ENCODE measurements around the gene SLC22A12. TPM values are rescaled to one million over a fixed set of nuclear protein-coding genes. Genes with fewer than 3 reads are reported as not detected.

Gene SLC22A12
- total RNA-seq: not detected

DNA sequence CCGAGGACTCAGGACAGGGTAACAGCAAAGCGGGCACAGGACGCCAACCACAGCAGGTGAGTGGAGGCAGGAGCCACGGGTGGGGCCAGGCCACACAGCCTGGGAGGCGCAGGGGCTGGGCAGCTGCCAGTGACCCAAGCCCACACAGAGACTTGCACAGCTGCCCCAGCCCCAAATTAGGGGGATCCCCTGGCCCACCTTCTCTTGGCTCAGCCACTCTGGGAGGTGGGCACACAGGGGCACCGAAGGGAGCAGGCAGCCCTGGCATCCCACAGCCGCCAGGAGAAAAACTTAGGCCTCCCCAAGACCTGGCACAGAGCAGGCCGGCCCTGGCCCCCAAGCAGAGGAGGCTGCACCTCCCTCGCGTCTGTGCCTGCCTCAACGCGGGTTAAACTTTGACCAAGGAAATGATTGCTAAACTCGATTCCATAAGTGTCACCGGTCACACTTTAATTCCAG, at the start of gene SLC22A12:
SLC22A12 (plus strand) TSS at position 458 of the 459 bp plus-strand sequence. CDS start 337 bp downstream, outside the sequence.
- intact Hi-C loops (cut with DNase I): no loop called here
- no peak for TF ChIP-seq POLR2A (IDR thresholded peaks at IDR 0.05)
- TF ChIP-seq, protein P1, sequence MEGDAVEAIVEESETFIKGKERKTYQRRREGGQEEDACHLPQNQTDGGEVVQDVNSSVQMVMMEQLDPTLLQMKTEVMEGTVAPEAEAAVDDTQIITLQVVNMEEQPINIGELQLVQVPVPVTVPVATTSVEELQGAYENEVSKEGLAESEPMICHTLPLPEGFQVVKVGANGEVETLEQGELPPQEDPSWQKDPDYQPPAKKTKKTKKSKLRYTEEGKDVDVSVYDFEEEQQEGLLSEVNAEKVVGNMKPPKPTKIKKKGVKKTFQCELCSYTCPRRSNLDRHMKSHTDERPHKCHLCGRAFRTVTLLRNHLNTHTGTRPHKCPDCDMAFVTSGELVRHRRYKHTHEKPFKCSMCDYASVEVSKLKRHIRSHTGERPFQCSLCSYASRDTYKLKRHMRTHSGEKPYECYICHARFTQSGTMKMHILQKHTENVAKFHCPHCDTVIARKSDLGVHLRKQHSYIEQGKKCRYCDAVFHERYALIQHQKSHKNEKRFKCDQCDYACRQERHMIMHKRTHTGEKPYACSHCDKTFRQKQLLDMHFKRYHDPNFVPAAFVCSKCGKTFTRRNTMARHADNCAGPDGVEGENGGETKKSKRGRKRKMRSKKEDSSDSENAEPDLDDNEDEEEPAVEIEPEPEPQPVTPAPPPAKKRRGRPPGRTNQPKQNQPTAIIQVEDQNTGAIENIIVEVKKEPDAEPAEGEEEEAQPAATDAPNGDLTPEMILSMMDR (IDR thresholded peaks at IDR 0.05): no peak
- WGBS, 2 donors: 42 to 47% methylated on average over 8 to 14 of the region's 14 CpGs
- Histone ChIP-seq H3K4me3 (no peak within 1 kb of the TSS), H3K27ac (no peak within 1 kb of the TSS), H3K27me3 (no peaks in the 10 kb centered on the region), H3K36me3 (replicated peaks in 1 of 2; ENCODE audit: insufficient read depth in 1 of 2, low read depth in 2 of 2) (no peaks in the 10 kb centered on the region), H3K4me1 (no peaks in the 10 kb centered on the region), H3K9me3 (no peaks in the 10 kb centered on the region)
- DNase-seq: no peak
- no peak for ATAC-seq

DNA sequence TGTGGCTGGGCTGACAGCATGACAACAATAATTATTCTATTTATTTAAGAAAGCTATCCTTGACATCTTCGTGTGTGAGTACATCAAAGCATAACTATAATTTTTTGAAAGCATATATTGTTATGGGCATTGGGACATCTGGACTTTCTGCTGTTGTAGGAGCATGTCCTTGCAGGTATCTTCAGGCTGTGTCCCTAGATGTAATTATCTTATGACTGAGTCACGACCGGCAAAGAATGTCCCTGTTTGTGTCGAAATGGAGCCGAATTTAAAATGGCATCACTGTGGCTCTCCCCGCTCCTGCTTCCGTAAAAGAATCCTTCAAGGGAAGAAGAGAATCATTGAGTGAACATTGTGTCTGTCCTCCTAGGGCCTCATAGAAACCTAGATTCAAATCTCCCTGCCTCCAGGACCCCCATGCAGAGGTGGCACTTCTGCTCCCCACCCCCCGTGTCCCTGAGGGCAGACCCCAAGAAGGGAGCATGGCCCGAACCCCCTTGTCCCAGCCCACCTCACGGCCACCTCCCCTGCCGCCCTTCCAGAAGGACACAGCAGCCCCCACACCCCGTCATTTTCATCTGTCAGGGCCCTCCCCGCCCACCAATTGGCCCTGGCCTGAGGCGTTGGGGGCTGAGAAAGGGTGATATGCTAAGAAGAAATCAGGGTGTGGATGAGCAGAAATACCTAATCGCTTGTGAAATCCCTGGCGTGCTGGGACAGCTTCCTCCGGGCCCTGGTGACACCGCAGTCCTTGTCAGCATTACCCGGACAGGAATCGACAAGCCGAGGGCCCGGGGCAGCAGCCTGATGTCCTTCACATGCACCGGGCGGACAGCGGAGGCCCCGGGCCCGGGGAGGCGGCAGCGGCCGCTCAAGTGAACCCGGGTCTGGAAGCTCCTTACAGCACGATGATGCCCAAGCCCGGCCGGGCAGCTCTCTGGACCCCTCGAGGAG, 48.6 kb upstream of the SLC22A12 start:
- Histone ChIP-seq H3K36me3 (replicated peaks in 1 of 2; ENCODE audit: insufficient read depth in 1 of 2, low read depth in 2 of 2) (no peaks in the 10 kb centered on the region), H3K9me3 (no peaks in the 10 kb centered on the region), H3K27me3 (no peaks in the 10 kb centered on the region), H3K4me3 (no peak overlapping the region), H3K27ac (no peak overlapping the region), H3K4me1 (peaks cover 5% of the 10 kb centered on the region)
- DNase-seq (no peak), ATAC-seq (no peak)
- no peak for TF ChIP-seq POLR2A (IDR thresholded peaks at IDR 0.05)
- TF ChIP-seq, protein P1 (IDR thresholded peaks at IDR 0.05): no peak
- WGBS, 2 donors: 79 to 82% methylated on average over 31 to 35 of the region's 35 CpGs
- intact Hi-C loops (cut with DNase I): no loop called here

DNA sequence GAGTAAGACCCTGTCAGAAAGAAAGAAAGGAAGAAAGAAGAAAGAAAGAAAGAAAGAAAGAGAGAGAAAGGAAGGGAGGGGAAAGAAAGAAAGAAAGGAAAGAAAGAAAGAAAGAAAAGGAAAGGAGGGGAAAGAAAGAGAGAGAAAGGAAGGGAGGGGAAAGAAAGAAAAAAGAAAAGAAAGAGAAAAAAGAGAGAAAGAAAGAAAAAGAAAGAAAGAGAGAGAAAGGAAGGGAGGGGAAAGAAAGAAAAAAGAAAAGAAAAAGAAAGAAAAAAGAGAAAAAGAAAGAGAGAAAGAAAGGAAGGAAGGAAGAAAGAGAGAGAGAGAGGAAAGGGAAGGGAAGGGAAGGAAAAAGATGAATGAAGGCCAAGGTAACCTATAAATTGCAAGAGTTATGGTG, 47.2 kb upstream of the SLC22A12 start:
- Histone ChIP-seq H3K27ac (no peak overlapping the region), H3K4me1 (no peaks in the 10 kb centered on the region), H3K27me3 (no peaks in the 10 kb centered on the region), H3K9me3 (no peaks in the 10 kb centered on the region), H3K36me3 (replicated peaks in 1 of 2; ENCODE audit: insufficient read depth in 1 of 2, low read depth in 2 of 2) (no peaks in the 10 kb centered on the region), H3K4me3 (no peak overlapping the region)
- TF ChIP-seq, protein P1 (IDR thresholded peaks at IDR 0.05): no peak
- TF ChIP-seq POLR2A (IDR thresholded peaks at IDR 0.05): no peak
- no peak for DNase-seq
- ATAC-seq: no peak
- intact Hi-C loops (cut with DNase I): no loop called here

DNA sequence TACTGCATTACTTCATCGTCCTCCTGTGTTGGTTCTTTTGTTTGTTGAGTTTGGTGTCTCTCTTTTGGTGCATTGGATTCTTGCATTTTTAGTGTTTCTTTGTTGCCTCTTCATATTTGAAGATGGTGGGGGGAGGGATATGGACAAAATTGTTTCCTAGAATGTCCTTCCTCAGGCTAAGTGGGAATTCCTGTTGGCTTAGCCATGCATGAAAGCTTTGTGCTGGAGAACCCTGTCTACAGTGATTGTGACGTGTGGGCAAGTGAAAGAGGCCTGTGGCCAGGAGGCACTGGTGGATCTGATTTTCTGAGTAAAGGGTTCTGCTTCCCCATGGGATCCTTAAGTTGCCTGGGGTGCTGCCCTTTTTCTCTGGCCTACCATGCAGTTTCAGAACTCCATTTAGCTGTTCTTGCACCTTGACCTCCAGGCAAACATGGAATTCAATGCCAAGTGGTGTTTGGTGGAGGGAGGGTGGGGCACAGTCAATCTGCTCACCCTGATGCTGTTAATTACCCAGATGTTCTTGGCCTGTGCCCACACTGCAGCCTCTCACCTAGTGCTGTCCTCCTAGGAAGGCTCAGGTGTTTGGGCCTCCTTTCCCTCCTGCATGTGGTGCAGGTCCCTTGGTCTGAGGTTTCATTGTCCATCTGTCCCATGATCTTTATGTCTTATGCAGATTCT, 46.3 kb upstream of the SLC22A12 start:
- Histone ChIP-seq H3K4me3 (no peak overlapping the region), H3K36me3 (replicated peaks in 1 of 2; ENCODE audit: insufficient read depth in 1 of 2, low read depth in 2 of 2) (no peaks in the 10 kb centered on the region), H3K27me3 (no peaks in the 10 kb centered on the region), H3K9me3 (no peaks in the 10 kb centered on the region), H3K27ac (no peak overlapping the region), H3K4me1 (no peaks in the 10 kb centered on the region)
- TF ChIP-seq, protein P1 (IDR thresholded peaks at IDR 0.05): no peak
- no peak for TF ChIP-seq POLR2A (IDR thresholded peaks at IDR 0.05)
- 90 to 92% methylated on average over 2 of the region's 2 CpGs for WGBS, 2 donors
- intact Hi-C loops (cut with DNase I): no loop called here
- DNase-seq (no peak), ATAC-seq (no peak)
